IMR-90 (cell line): ENCODE results near the gene C12orf56. TPM values are rescaled to one million over a fixed set of nuclear protein-coding genes. Genes with fewer than 3 reads are reported as not detected.

ENCODE experiments used
- ATAC-seq: fragments of 200-7000 bp; cut with Tn5 transposase; 2 replicates; pipeline ENCODE4 v1.9.1; 2020; ENCODE audit warnings: low read depth, mild to moderate bottlenecking, moderate library complexity
- BruUV-seq: library from RNA; stranded (reverse); fragments of 400-500 nt; replicated peaks from 2 replicates; lab custom pipeline; 2021; lab: Mats Ljungman, UMichigan
- CTCF ChIA-PET: fragments of 300-600 bp; formaldehyde crosslinking; extraction: SDS; loops from one replicate; lab custom pipeline; 2021; ENCODE audit warnings: antibody characterized with exemption; lab: Yijun Ruan, JAX
- POLR2A ChIA-PET: fragments of 300-600 bp; sonication (Branson Sonifier 250); formaldehyde crosslinking; loops from one replicate; lab custom pipeline; 2022; ENCODE audit warnings: antibody characterized with exemption; ENCODE audit not compliant: unreplicated experiment; lab: Charles Lee
- DNase-seq: peaks from one replicate; pipeline ENCODE4 v3.0.0; 2013
- H2AFZ ChIP-seq: replicated peaks from 2 replicates; pipeline ENCODE3; 2013; ENCODE audit warnings: low read length, mild to moderate bottlenecking; ENCODE audit not compliant: poor library complexity
- H2AK5ac ChIP-seq: 2 replicates; pipeline ENCODE4 v1.6.1; 2013; ENCODE audit warnings: low read depth, low read length, inconsistent platforms
- H2AK9ac ChIP-seq: replicated peaks from 2 replicates; pipeline ENCODE3; 2013; ENCODE audit warnings: mild to moderate bottlenecking, low read depth, low read length, moderate library complexity; ENCODE audit not compliant: poor library complexity
- H2BK120ac ChIP-seq: 2 replicates; pipeline ENCODE4 v1.6.1; 2013; ENCODE audit warnings: low read depth, low read length, inconsistent platforms
- H2BK15ac ChIP-seq: 3 replicates; pipeline ENCODE4 v1.6.1; 2013; ENCODE audit warnings: low read depth, low read length, inconsistent platforms
- H2BK20ac ChIP-seq: 2 replicates; pipeline ENCODE4 v1.6.1; 2013; ENCODE audit warnings: low read depth, mild to moderate bottlenecking, inconsistent platforms, low read length, moderate library complexity
- H2BK5ac ChIP-seq: 2 replicates; pipeline ENCODE4 v1.6.1; 2013; ENCODE audit warnings: mild to moderate bottlenecking, low read depth, low read length, inconsistent platforms; ENCODE audit not compliant: poor library complexity, severe bottlenecking
- H3K14ac ChIP-seq: replicated peaks from 2 replicates; pipeline ENCODE4 v1.6.1; 2013; ENCODE audit warnings: low read depth, low read length, inconsistent platforms
- H3K18ac ChIP-seq: 2 replicates; pipeline ENCODE4 v1.6.1; 2013; ENCODE audit warnings: low read depth, low read length, control low read depth
- H3K23ac ChIP-seq: 2 replicates; pipeline ENCODE4 v1.6.1; 2013; ENCODE audit warnings: low read depth, low read length, inconsistent platforms
- H3K27ac ChIP-seq: 2 replicates; pipeline ENCODE4 v1.5.1; 2013; ENCODE audit warnings: mild to moderate bottlenecking, control low read depth, low read length; ENCODE audit not compliant: insufficient read depth
- H3K27me3 ChIP-seq: 2 replicates; pipeline ENCODE4 v1.6.1; 2013; ENCODE audit warnings: low read length; ENCODE audit not compliant: control insufficient read depth, insufficient read depth
- H3K36me3 ChIP-seq: 2 replicates; pipeline ENCODE4 v1.6.1; 2013; ENCODE audit warnings: low read length, mixed read lengths; ENCODE audit not compliant: control insufficient read depth, insufficient read depth
- H3K4ac ChIP-seq: 2 replicates; pipeline ENCODE4 v1.6.1; 2013; ENCODE audit warnings: low read depth, low read length, inconsistent platforms
- H3K4me1 ChIP-seq: 2 replicates; pipeline ENCODE4 v1.6.1; 2013; ENCODE audit warnings: low read length, mixed read lengths; ENCODE audit not compliant: control insufficient read depth, insufficient read depth
- H3K4me2 ChIP-seq: 2 replicates; pipeline ENCODE4 v1.6.1; 2013; ENCODE audit warnings: low read depth, mild to moderate bottlenecking, control low read depth, low read length, moderate library complexity
- H3K4me3 ChIP-seq: 2 replicates; pipeline ENCODE4 v1.5.1; 2013; ENCODE audit warnings: low read depth, mild to moderate bottlenecking, control low read depth, low read length, moderate library complexity; ENCODE audit not compliant: insufficient read depth
- H3K56ac ChIP-seq: 2 replicates; pipeline ENCODE4 v1.6.1; 2013; ENCODE audit warnings: low read length, inconsistent platforms; ENCODE audit not compliant: insufficient read depth; ENCODE audit errors: extremely low read depth
- H3K79me1 ChIP-seq, 2 experiments: 2 replicates each; pipeline ENCODE4 v1.6.1; 2013; ENCODE audit warnings: low read length in 2 of 2, inconsistent platforms in 1 of 2, low read depth in 1 of 2
- H3K9ac ChIP-seq: 2 replicates; pipeline ENCODE4 v1.6.1; 2013; ENCODE audit warnings: low read depth, low read length, control low read depth
- H3K9me1 ChIP-seq: 2 replicates; pipeline ENCODE4 v1.6.1; 2013; ENCODE audit warnings: low read length, inconsistent platforms; ENCODE audit not compliant: insufficient read depth
- H3K9me3 ChIP-seq: 2 replicates; pipeline ENCODE4 v1.6.1; 2013; ENCODE audit warnings: low read length; ENCODE audit not compliant: control insufficient read depth, insufficient read depth
- H4K20me1 ChIP-seq: 2 replicates; pipeline ENCODE4 v1.6.1; 2013; ENCODE audit warnings: low read length, inconsistent platforms; ENCODE audit not compliant: insufficient read depth
- H4K5ac ChIP-seq: 2 replicates; pipeline ENCODE4 v1.6.1; 2013; ENCODE audit warnings: mild to moderate bottlenecking, low read depth, low read length, control low read depth
- H4K8ac ChIP-seq, 2 experiments: 2 replicates each; pipeline ENCODE4 v1.6.1; 2013; ENCODE audit warnings: low read depth in 2 of 2, low read length in 2 of 2, control low read depth in 1 of 2, inconsistent platforms in 1 of 2
- H4K91ac ChIP-seq: 2 replicates; pipeline ENCODE4 v1.6.1; 2013; ENCODE audit warnings: low read depth, low read length, inconsistent platforms; ENCODE audit not compliant: insufficient read depth
- CEBPB ChIP-seq: IDR thresholded peaks from 2 replicates; pipeline ENCODE4 v1.6.1; 2012; ENCODE audit warnings: low read depth, low read length, improper control_type of control experiment
- CHD1 ChIP-seq: IDR thresholded peaks from 2 replicates; pipeline ENCODE4 v1.6.1; 2012; ENCODE audit warnings: low read depth, low read length, improper control_type of control experiment
- MAFK ChIP-seq: IDR thresholded peaks from 2 replicates; pipeline ENCODE4 v1.6.1; 2012; ENCODE audit warnings: low read depth, low read length, improper control_type of control experiment
- MAZ ChIP-seq: IDR thresholded peaks from 2 replicates; pipeline ENCODE4 v1.6.1; 2012; ENCODE audit warnings: low read depth, mild to moderate bottlenecking, low read length, improper control_type of control experiment, moderate library complexity, borderline replicate concordance
- MXI1 ChIP-seq: IDR thresholded peaks from 2 replicates; pipeline ENCODE4 v1.6.1; 2012; ENCODE audit warnings: low read depth, mild to moderate bottlenecking, low read length, moderate library complexity, borderline replicate concordance
- NFE2L2 ChIP-seq: fragments of 150-350 bp; IDR thresholded peaks from 2 replicates; pipeline ENCODE4 v1.6.1; 2016; ENCODE audit warnings: low read depth, mild to moderate bottlenecking, low read length
- RAD21 ChIP-seq: IDR thresholded peaks from 2 replicates; pipeline ENCODE4 v1.6.1; 2012; ENCODE audit warnings: low read length, improper control_type of control experiment
- SMC3 ChIP-seq: fragments of 150-350 bp; IDR thresholded peaks from 2 replicates; pipeline ENCODE4 v1.6.1; 2016; ENCODE audit warnings: low read depth, mild to moderate bottlenecking, antibody characterized with exemption, low read length, moderate library complexity
- dilution Hi-C: fragments of 300-500 bp; cut with HindIII; formaldehyde crosslinking; loops from one replicate; pipeline ENCODE4 v1.14.3; 2018; ENCODE audit warnings: low sequenced_read_pairs; ENCODE audit not compliant: unreplicated experiment
- in situ Hi-C: fragments of 300-500 bp; cut with MboI; formaldehyde crosslinking; loops from 3 replicates; pipeline ENCODE4 v1.14.3; 2019; ENCODE audit warnings: low sequenced_read_pairs, inconsistent platforms, mixed read lengths
- intact Hi-C: fragments of 100-400 bp; cut with micrococcal nuclease; formaldehyde crosslinking; loops from 2 replicates; pipeline ENCODE4 v1.10.0; 2022
- polyA plus RNA-seq, 3 experiments: library from polyadenylated mRNA; depleted of rRNA; stranded (reverse); fragments of >200 nt; gene quantifications; 2 replicates each; pipeline ENCODE4 v1.2.3, GENCODE V29; 2012; ENCODE audit warnings: low replicate concordance in 1 of 3
- total RNA-seq: library from RNA; depleted of rRNA; stranded (reverse); fragments of >200 nt; gene quantifications from 2 replicates; pipeline ENCODE4 v1.2.3, GENCODE V29; 2012
- TF ChIP-seq, protein P1 (sequence below): conservative IDR thresholded peaks from 2 replicates; pipeline ENCODE4 v1.5.1; 2012; ENCODE audit warnings: mild to moderate bottlenecking, low read depth, low read length, improper control_type of control experiment
- TF ChIP-seq, protein P2 (sequence below): fragments of 150-350 bp; IDR thresholded peaks from 2 replicates; pipeline ENCODE4 v1.6.1; 2016; ENCODE audit warnings: low read depth, mild to moderate bottlenecking, low read length, moderate library complexity, borderline replicate concordance

The C12orf56 gene
- total and polyA plus RNA-seq, 2 of the 4 experiments (the other 2 are of a cell fraction), result 0.09 TPM; not detected in 1

DNA sequence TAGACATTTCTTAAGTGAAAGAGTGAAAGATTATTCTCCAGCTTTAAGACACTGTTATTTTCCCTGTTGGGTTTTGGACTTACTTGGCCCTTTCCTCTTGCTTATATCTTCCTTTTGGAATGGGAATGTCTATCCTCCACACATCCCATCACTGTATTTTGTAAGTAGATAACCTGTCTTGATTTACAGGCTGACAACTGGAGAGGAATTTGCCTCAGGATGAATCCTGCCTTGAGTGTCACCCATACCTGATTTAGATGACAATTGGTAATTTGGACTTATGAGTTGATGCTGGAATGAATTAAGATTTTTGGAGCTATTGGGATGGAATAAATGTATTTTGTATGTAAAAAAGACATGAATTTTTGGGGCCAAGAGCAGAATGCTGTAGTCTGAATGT, 94.3 kb downstream of the C12orf56 start:
- Histone ChIP-seq H3K9me1 (no peaks in the 10 kb centered on the region), H3K18ac (no peak overlapping the region), H3K4me2 (no peak overlapping the region), H3K4ac (no peak overlapping the region), H3K23ac (no peak overlapping the region), H2BK5ac (no peak overlapping the region), H2AK5ac (no peak overlapping the region), H4K5ac (no peak overlapping the region), H3K79me1 (no peaks in the 10 kb centered on the region), H3K4me3 (no peak overlapping the region), H3K27me3 (peaks cover 5% of the 10 kb centered on the region; the same call in 1 of the 2 replicates), H3K4me1 (no peaks in the 10 kb centered on the region), H3K9me3 (no peaks in the 10 kb centered on the region), H4K91ac (no peak overlapping the region), H2AK9ac (no peak overlapping the region), H2BK15ac (no peak overlapping the region), H3K9ac (no peak overlapping the region), H3K14ac (no peak overlapping the region), H3K27ac (no peak overlapping the region), H2BK120ac (no peak overlapping the region), H3K56ac (no peak overlapping the region), H2BK20ac (no peak overlapping the region), H4K20me1 (no peaks in the 10 kb centered on the region), H2AFZ (no peak overlapping the region), H4K8ac (no peak overlapping the region), H3K36me3 (no peaks in the 10 kb centered on the region)
- DNase-seq (no peak), ATAC-seq (no peak)
- ChIA-PET CTCF (no interaction called here), POLR2A (no interaction called here)
- intact Hi-C loops, result no loop called here
- dilution Hi-C loops, result no loop called here
- TF ChIP-seq RAD21 (no peak), SMC3 (no peak), MAZ (no peak), MXI1 (no peak), CHD1 (no peak), MAFK (no peak), CEBPB (no peak), NFE2L2 (no peak)
- TF ChIP-seq, protein P1, sequence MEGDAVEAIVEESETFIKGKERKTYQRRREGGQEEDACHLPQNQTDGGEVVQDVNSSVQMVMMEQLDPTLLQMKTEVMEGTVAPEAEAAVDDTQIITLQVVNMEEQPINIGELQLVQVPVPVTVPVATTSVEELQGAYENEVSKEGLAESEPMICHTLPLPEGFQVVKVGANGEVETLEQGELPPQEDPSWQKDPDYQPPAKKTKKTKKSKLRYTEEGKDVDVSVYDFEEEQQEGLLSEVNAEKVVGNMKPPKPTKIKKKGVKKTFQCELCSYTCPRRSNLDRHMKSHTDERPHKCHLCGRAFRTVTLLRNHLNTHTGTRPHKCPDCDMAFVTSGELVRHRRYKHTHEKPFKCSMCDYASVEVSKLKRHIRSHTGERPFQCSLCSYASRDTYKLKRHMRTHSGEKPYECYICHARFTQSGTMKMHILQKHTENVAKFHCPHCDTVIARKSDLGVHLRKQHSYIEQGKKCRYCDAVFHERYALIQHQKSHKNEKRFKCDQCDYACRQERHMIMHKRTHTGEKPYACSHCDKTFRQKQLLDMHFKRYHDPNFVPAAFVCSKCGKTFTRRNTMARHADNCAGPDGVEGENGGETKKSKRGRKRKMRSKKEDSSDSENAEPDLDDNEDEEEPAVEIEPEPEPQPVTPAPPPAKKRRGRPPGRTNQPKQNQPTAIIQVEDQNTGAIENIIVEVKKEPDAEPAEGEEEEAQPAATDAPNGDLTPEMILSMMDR, result no peak
- TF ChIP-seq, protein P2, sequence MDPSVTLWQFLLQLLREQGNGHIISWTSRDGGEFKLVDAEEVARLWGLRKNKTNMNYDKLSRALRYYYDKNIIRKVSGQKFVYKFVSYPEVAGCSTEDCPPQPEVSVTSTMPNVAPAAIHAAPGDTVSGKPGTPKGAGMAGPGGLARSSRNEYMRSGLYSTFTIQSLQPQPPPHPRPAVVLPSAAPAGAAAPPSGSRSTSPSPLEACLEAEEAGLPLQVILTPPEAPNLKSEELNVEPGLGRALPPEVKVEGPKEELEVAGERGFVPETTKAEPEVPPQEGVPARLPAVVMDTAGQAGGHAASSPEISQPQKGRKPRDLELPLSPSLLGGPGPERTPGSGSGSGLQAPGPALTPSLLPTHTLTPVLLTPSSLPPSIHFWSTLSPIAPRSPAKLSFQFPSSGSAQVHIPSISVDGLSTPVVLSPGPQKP, result no peak
- in situ Hi-C loops, result no loop called here
- no TSS peak for BruUV-seq
